ENCODE measurements around the gene FAM240A. TPM values are rescaled to one million over a fixed set of nuclear protein-coding genes. Genes with fewer than 3 reads are reported as not detected.

The FAM240A gene
- total RNA-seq, 2 donors from 2014 or later, result not detected

GRCh38 chr3:46674031-46674845 is 61.9 kb downstream of the FAM240A start:
- Mint-ChIP-seq H3K27ac (peak overlapping the region; percentile 30 to 72), H3K36me3 (no peaks in the 10 kb centered on the region), H3K9me3 (no peaks in the 10 kb centered on the region)
- peak in 1 of 2 donors; percentile 48 for DNase-seq (ENCODE audit: low spot score in 2 of 2)
- peak in 1 of 2 donors; percentile 38 for ATAC-seq

GRCh38 chr3:46675426-46675825 is 63.1 kb downstream of the FAM240A start:
- H3K36me3 Mint-ChIP-seq, result no peaks in the 10 kb centered on the region
- no peak overlapping the region for H3K27ac Mint-ChIP-seq
- DNase-seq (ENCODE audit: low spot score in 2 of 2) (no peak), ATAC-seq (no peak)
- no peaks in the 10 kb centered on the region for H3K9me3 Mint-ChIP-seq

Other genes with a start within 250 kb of the FAM240A start
- gene CCR5, start 241.6 kb upstream of the FAM240A start, total RNA-seq, result under 1 TPM in 1 of 2 donors, not detected in 1; 0.25 TPM
- gene CCRL2, start 205.3 kb upstream of the FAM240A start, total RNA-seq, result 1 to 10 TPM in 1 of 2 donors, under 1 TPM in 1; 0.72 to 1.4 TPM
- gene LTF, start 147.6 kb upstream of the FAM240A start, total RNA-seq, result not detected
- not detected for gene RTP3, start 114.5 kb upstream of the FAM240A start, total RNA-seq
- gene LRRC2, start 46.2 kb upstream of the FAM240A start, total RNA-seq, result not detected
- gene ALS2CL, start 81.2 kb downstream of the FAM240A start, total RNA-seq, result 1 to 10 TPM; 2.0 to 8.1 TPM
- gene TMIE, start 88.9 kb downstream of the FAM240A start, total RNA-seq, result 1 to 10 TPM in 1 of 2 donors, under 1 TPM in 1; 0.84 to 1.0 TPM
- not detected for gene PRSS50, start 105.3 kb downstream of the FAM240A start, total RNA-seq

Data from activated naive CD4-positive, alpha-beta T cell treated with anti-CD3 and anti-CD28 coated beads, Interleukin-2, amount 50 U/mL, for 72 hours (primary cell).